SK-N-SH (cell line): ENCODE measurements around the gene P3R3URF. TPM values are rescaled to one million over a fixed set of nuclear protein-coding genes. Genes with fewer than 3 reads are reported as not detected.

Experiments used
- CTCF ChIA-PET: fragments of 300-600, 350-600 bp; formaldehyde crosslinking; extraction: SDS; loops from one replicate; lab custom pipeline; 2021; lab: Yijun Ruan, JAX
- POLR2A ChIA-PET: fragments of 350-600 bp; sonication (Branson Sonifier 250); formaldehyde crosslinking; extraction: SDS; loops from one replicate; lab custom pipeline; 2020; ENCODE audit warnings: antibody characterized with exemption, inconsistent platforms; lab: Yijun Ruan, JAX
- DNase-seq: peaks from one replicate; pipeline ENCODE4 v3.0.0; 2012
- H2AFZ ChIP-seq: fragments of 200-600 bp; sonication (generic); 2 replicates; pipeline ENCODE4 v1.8.1; 2016; ENCODE audit warnings: antibody characterized with exemption, mild to moderate bottlenecking, low read depth
- H3F3A ChIP-seq: fragments of 200-600 bp; sonication (generic); replicated peaks from 2 replicates; pipeline ENCODE3; 2016; ENCODE audit warnings: antibody characterized with exemption, mild to moderate bottlenecking; ENCODE audit not compliant: insufficient read depth
- H3K27ac ChIP-seq, 2 experiments: fragments of 200-500 bp in 1 of 2; fragments of 200-600 bp in 1 of 2; sonication (Bioruptor generic) in 1 of 2; sonication (generic), shearing (Covaris generic) in 1 of 2; 2 replicates each; pipeline versions ENCODE4 v1.5.1 to v1.6.1; 2014 to 2016; ENCODE audit warnings: low read depth in 2 of 2, inconsistent platforms in 1 of 2, low read length in 1 of 2, mild to moderate bottlenecking in 1 of 2, mixed read lengths in 1 of 2
- H3K27me3 ChIP-seq: fragments of 200-600 bp; sonication (generic), shearing (Covaris generic); 2 replicates; pipeline ENCODE4 v1.6.1; 2016; ENCODE audit warnings: mixed run types; ENCODE audit not compliant: insufficient read depth
- H3K36me3 ChIP-seq, 2 experiments: fragments of 200-500 bp in 1 of 2; fragments of 200-600 bp in 1 of 2; sonication (Bioruptor generic) in 1 of 2; sonication (generic) in 1 of 2; replicated peaks in 1 of 2; 2 replicates each; pipeline versions ENCODE3 to v1.5.1; 2014 to 2016; ENCODE audit warnings: low read length in 1 of 2, mild to moderate bottlenecking in 1 of 2; ENCODE audit not compliant: insufficient read depth in 2 of 2, control insufficient read depth in 1 of 2
- H3K4me1 ChIP-seq, 2 experiments: fragments of 200-500 bp in 1 of 2; fragments of 200-600 bp in 1 of 2; sonication (Bioruptor generic) in 1 of 2; sonication (generic), shearing (Covaris generic) in 1 of 2; 2 replicates each; pipeline versions ENCODE4 v1.5.1 to v1.6.1; 2014 to 2016; ENCODE audit warnings: low read depth in 1 of 2, low read length in 1 of 2, mixed run types in 1 of 2; ENCODE audit not compliant: insufficient read depth in 2 of 2, control insufficient read depth in 1 of 2
- H3K4me2 ChIP-seq: fragments of 200-600 bp; sonication (generic), shearing (Covaris generic); 2 replicates; pipeline ENCODE4 v1.6.1; 2017; ENCODE audit warnings: mixed run types
- H3K4me3 ChIP-seq, 2 experiments: fragments of 200-500 bp in 1 of 2; fragments of 200-600 bp in 1 of 2; sonication (Bioruptor generic) in 1 of 2; sonication (generic), shearing (Covaris generic) in 1 of 2; 2 replicates each; pipeline versions ENCODE4 v1.5.1 to v1.8.1; 2014 to 2016; ENCODE audit warnings: low read depth in 2 of 2, inconsistent platforms in 1 of 2, low read length in 1 of 2, mild to moderate bottlenecking in 1 of 2, mixed read lengths in 1 of 2, moderate library complexity in 1 of 2
- H3K79me2 ChIP-seq: fragments of 200-600 bp; sonication (generic); 2 replicates; pipeline ENCODE4 v1.8.1; 2017; ENCODE audit warnings: mild to moderate bottlenecking; ENCODE audit not compliant: insufficient read depth
- H3K9ac ChIP-seq: fragments of 200-600 bp; sonication (generic); 2 replicates; pipeline ENCODE4 v1.6.1; 2017; ENCODE audit warnings: mixed run types
- H3K9me2 ChIP-seq: fragments of 200-600 bp; sonication (generic); 2 replicates; pipeline ENCODE4 v1.6.1; 2017; ENCODE audit warnings: mixed run types
- H3K9me3 ChIP-seq: fragments of 200-600 bp; sonication (generic); 2 replicates; pipeline ENCODE4 v1.6.1; 2017; ENCODE audit warnings: mixed run types, mild to moderate bottlenecking, moderate library complexity
- H4K20me1 ChIP-seq: fragments of 200-600 bp; sonication (generic); 2 replicates; pipeline ENCODE4 v1.6.1; 2017; ENCODE audit warnings: mild to moderate bottlenecking, mixed run types; ENCODE audit not compliant: insufficient read depth
- CTCF ChIP-seq: fragments of 200-600 bp; sonication (generic); IDR thresholded peaks from 2 replicates; pipeline ENCODE4 v1.6.1; 2017; ENCODE audit warnings: antibody characterized with exemption, mild to moderate bottlenecking, moderate library complexity
- EZH2phosphoT487 ChIP-seq: fragments of 200-600 bp; sonication (generic); IDR thresholded peaks from 2 replicates; pipeline ENCODE4 v1.6.1; 2017; ENCODE audit warnings: low read depth, mixed run types, mild to moderate bottlenecking, antibody characterized with exemption, moderate library complexity, borderline replicate concordance
- GABPA ChIP-seq: IDR thresholded peaks from 2 replicates; pipeline ENCODE4 v1.4.0; 2012; ENCODE audit warnings: low read depth, mild to moderate bottlenecking
- MAX ChIP-seq: IDR thresholded peaks from 2 replicates; pipeline ENCODE4 v1.4.0; 2012; ENCODE audit warnings: low read depth
- MEF2A ChIP-seq: IDR thresholded peaks from 2 replicates; pipeline ENCODE4 v1.4.0; 2012; ENCODE audit warnings: low read depth, borderline replicate concordance
- NFIC ChIP-seq: IDR thresholded peaks from 2 replicates; pipeline ENCODE4 v1.4.0; 2012; ENCODE audit warnings: borderline replicate concordance
- RAD21 ChIP-seq: IDR thresholded peaks from 2 replicates; pipeline ENCODE4 v1.6.1; 2012; ENCODE audit warnings: mild to moderate bottlenecking, low read length
- RXRA ChIP-seq: IDR thresholded peaks from 2 replicates; pipeline ENCODE4 v1.4.0; 2012; ENCODE audit warnings: low read depth, mild to moderate bottlenecking, borderline replicate concordance
- SIN3A ChIP-seq: IDR thresholded peaks from 2 replicates; pipeline ENCODE4 v1.6.1; 2012; ENCODE audit warnings: low read depth, mild to moderate bottlenecking, low read length, moderate library complexity, borderline replicate concordance
- SMC3 ChIP-seq: IDR thresholded peaks from 2 replicates; pipeline ENCODE4 v1.6.1; 2012; ENCODE audit warnings: low read depth, low read length, improper control_type of control experiment
- TAF1 ChIP-seq: IDR thresholded peaks from 2 replicates; pipeline ENCODE4 v1.6.1; 2012; ENCODE audit warnings: low read depth, mild to moderate bottlenecking, low read length, moderate library complexity, borderline replicate concordance
- YY1 ChIP-seq: IDR thresholded peaks from 2 replicates; pipeline ENCODE4 v1.4.0; 2012; ENCODE audit warnings: low read depth, mild to moderate bottlenecking
- WGBS: methylation state at CpG from one replicate; pipeline ENCODE4 v1.1.6; 2017; ENCODE audit warnings: low lambda C conversion rate; 5-methylcytosine and 5-hydroxymethylcytosine counted together
- polyA plus RNA-seq, 3 experiments: library from polyadenylated mRNA; depleted of rRNA; stranded (reverse); fragments of >200 nt; gene quantifications; 2 replicates each; pipeline ENCODE4 v1.2.3, GENCODE V29; 2012

The P3R3URF gene
- polyA plus RNA-seq, 1 of the 3 experiments (the other 2 are of a cell fraction): not detected

GRCh38 chr1:46215504-46215903 is 39.2 kb upstream of the P3R3URF start:
- CTCF ChIA-PET: no interaction called here
- no peaks in the 10 kb centered on the region for H3K9me2 ChIP-seq
- no peak overlapping the region for H2AFZ ChIP-seq
- H3K27me3 ChIP-seq: no peaks in the 10 kb centered on the region
- H3F3A ChIP-seq: no peaks in the 10 kb centered on the region
- no peak overlapping the region for H3K4me3 ChIP-seq
- no peaks in the 10 kb centered on the region for H3K79me2 ChIP-seq
- no peaks in the 10 kb centered on the region for H3K4me1 ChIP-seq
- TF ChIP-seq EZH2phosphoT487 (no peak), MAX (no peak), GABPA (no peak), TAF1 (no peak), YY1 (no peak), NFIC (no peak), SIN3A (no peak), MEF2A (no peak), RXRA (no peak), SMC3 (no peak)
- no peak overlapping the region for H3K9ac ChIP-seq
- H3K4me2 ChIP-seq: no peak overlapping the region
- H3K36me3 ChIP-seq: no peaks in the 10 kb centered on the region
- no peak for DNase-seq
- POLR2A ChIA-PET: no interaction called here
- H3K9me3 ChIP-seq: no peaks in the 10 kb centered on the region
- H4K20me1 ChIP-seq: no peaks in the 10 kb centered on the region
- H3K27ac ChIP-seq: no peak overlapping the region

- Histone ChIP-seq H4K20me1 (no peaks in the 10 kb centered on the region), H3K36me3 (no peaks in the 10 kb centered on the region), H3K4me1 (no peaks in the 10 kb centered on the region), H3K9ac (no peak overlapping the region), H3F3A (no peaks in the 10 kb centered on the region)
- CTCF ChIA-PET: interaction anchor here (2.0 kb wide), 1 partner anchor 13 kb away, joined by 10 read pairs; no protein-coding TSS in a partner anchor
- DNase-seq: no peak
- TF ChIP-seq CTCF: 0 out of 2 replicates have a peak, but pooled peaks have one; percentile 7
- no peak for TF ChIP-seq RAD21
- TF ChIP-seq, all 33 proteins: peak for 1
- H3K4me3 ChIP-seq: no peak overlapping the region
- H3K9me2 ChIP-seq: no peaks in the 10 kb centered on the region
- no peak overlapping the region for H3K27ac ChIP-seq
- no peaks in the 10 kb centered on the region for H3K27me3 ChIP-seq
- WGBS: 68% methylated on average over 2 of the region's 2 CpGs
- H2AFZ ChIP-seq: no peak overlapping the region
- no peaks in the 10 kb centered on the region for H3K79me2 ChIP-seq
- POLR2A ChIA-PET: no interaction called here
- no peaks in the 10 kb centered on the region for H3K9me3 ChIP-seq
- H3K4me2 ChIP-seq: no peak overlapping the region
Measured at GRCh38 chr1:46211051-46211450, 34.8 kb upstream of the P3R3URF start.
